GM19023 (cell line): ENCODE results near the gene ZNF483.
A peak's percentile ranks its signal among the peaks of the same experiment; 100 is the strongest.
"Not testable (repeated sequence)": the region's sequence is repeated elsewhere in the genome, so short reads cannot be mapped to it uniquely, and the experiment has no call there.

ENCODE experiments used
- ATAC-seq: cut with Tn5 transposase; IDR thresholded peaks from one replicate; pipeline ENCODE4 v1.9.1; 2021; ENCODE audit warnings: mild to moderate bottlenecking, moderate library complexity; ENCODE audit not compliant: unreplicated experiment

Gene ZNF483

GRCh38 chr9:111525056-111525977, at the start of gene ZNF483:
ZNF483 (plus strand) TSS chr9:111525179; CDS start chr9:111527396, 2,217 bp downstream.
- ATAC-seq, result peak; percentile 57

GRCh38 chr9:111475195-111475594, 49.8 kb upstream of the ZNF483 start:
- ATAC-seq, result no peak

GRCh38 chr9:111477677-111478076, 47.3 kb upstream of the ZNF483 start:
- ATAC-seq, result no peak

GRCh38 chr9:111481885-111482636, 42.9 kb upstream of the ZNF483 start:
- no peak for ATAC-seq

- ATAC-seq, result peak; percentile 63
Measured at GRCh38 chr9:111482694-111483438, 42.1 kb upstream of the ZNF483 start.

GRCh38 chr9:111483439-111483857, 41.5 kb upstream of the ZNF483 start:
- ATAC-seq, result peak; percentile 42

GRCh38 chr9:111483858-111484571, 41.0 kb upstream of the ZNF483 start, which contains the start of gene ECPAS:
ECPAS (minus strand) TSS chr9:111484383; CDS start chr9:111472918, 11,465 bp downstream.
- peak; percentile 54 for ATAC-seq

- peak; percentile 1 for ATAC-seq
Measured at GRCh38 chr9:111484572-111484894, 40.4 kb upstream of the ZNF483 start.

- not testable (repeated sequence) for ATAC-seq
Measured at GRCh38 chr9:111497196-111497595, 27.8 kb upstream of the ZNF483 start.

GRCh38 chr9:111501005-111501562, 23.9 kb upstream of the ZNF483 start:
- no peak for ATAC-seq

- no peak for ATAC-seq
Measured at GRCh38 chr9:111501648-111502047, 23.3 kb upstream of the ZNF483 start.

- ATAC-seq, result no peak
Measured at GRCh38 chr9:111502506-111502905, 22.5 kb upstream of the ZNF483 start.

GRCh38 chr9:111511581-111511980, 13.4 kb upstream of the ZNF483 start:
- not testable (repeated sequence) for ATAC-seq

- no peak for ATAC-seq
Measured at GRCh38 chr9:111514967-111515366, 10.0 kb upstream of the ZNF483 start.

GRCh38 chr9:111516061-111516465, 8.9 kb upstream of the ZNF483 start:
- ATAC-seq, result no peak

GRCh38 chr9:111524731-111525055, 286 bp upstream of the ZNF483 start:
- ATAC-seq, result no peak

- no peak for ATAC-seq
Measured at GRCh38 chr9:111527347-111527746, 2.4 kb downstream of the ZNF483 start.

- ATAC-seq, result no peak
Measured at GRCh38 chr9:111529787-111530186, 4.8 kb downstream of the ZNF483 start.

GRCh38 chr9:111531716-111532115, 6.7 kb downstream of the ZNF483 start:
- ATAC-seq, result no peak

GRCh38 chr9:111533099-111533790, 8.3 kb downstream of the ZNF483 start:
- ATAC-seq, result no peak
